ENCODE results near the gene FBXO45. TPM values are rescaled to one million over a fixed set of nuclear protein-coding genes. Genes with fewer than 3 reads are reported as not detected.

FBXO45 gene
- total and polyA plus RNA-seq, 4 experiments from 2014 or later, result 3.0 to 12.0 (median 8.2) TPM

DNA sequence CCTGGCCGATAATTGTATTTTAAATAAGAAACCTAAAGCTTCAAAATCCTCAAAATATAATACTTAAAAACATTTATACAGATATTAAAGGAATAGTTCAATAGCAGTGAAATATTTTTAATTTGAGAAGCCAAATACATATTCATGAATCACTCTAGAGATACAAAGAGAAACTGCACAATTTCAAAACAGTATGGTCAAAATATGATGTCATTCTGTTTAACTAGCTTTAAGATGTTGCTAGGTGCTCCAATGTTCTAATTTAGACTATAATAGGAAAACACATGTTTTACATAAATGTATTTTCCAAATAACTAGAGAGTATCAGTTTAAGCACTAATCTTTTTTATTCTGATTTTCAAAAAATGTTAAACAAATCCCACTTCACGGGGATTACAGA lies 60.8 kb downstream of the FBXO45 start:
- Mint-ChIP-seq H3K36me3 (peaks cover 0 to 3% of the 10 kb centered on the region in 2 donors), H3K4me3 (peak overlapping the region in 3 of 8 donors; percentile 30 to 87 (median 65)), H3K4me1 (peaks cover 37 to 64% (median 52%) of the 10 kb centered on the region in 4 donors), H3K9me3 (peaks cover 0 to 1% (median 0%) of the 10 kb centered on the region in 8 donors), H3K27me3 (no peaks in the 10 kb centered on the region), H3K27ac (peak overlapping the region; percentile 56 to 98 (median 96))
- Histone ChIP-seq H3K36me3 (ENCODE audit: insufficient read depth, low read length) (no peaks in the 10 kb centered on the region), H3K27me3 (ENCODE audit: insufficient read depth, low read length) (no peaks in the 10 kb centered on the region), H3K4me1 (ENCODE audit: insufficient read depth, low read length) (peaks cover 57% of the 10 kb centered on the region), H3K4me3 (ENCODE audit: low read length in 2 of 2) (no peak overlapping the region), H3K27ac (ENCODE audit: low read depth, low read length) (no peak overlapping the region), H3K9me3 (ENCODE audit: control insufficient read depth in 1 of 2, low read length in 2 of 2) (no peaks in the 10 kb centered on the region)
- intact Hi-C loops (cut with micrococcal nuclease), result no loop called here
- ChIA-PET POLR2A (ENCODE audit: partially characterized antibody) (interaction anchor here (1.1 to 6.3 kb wide), 4 partner anchors 9 to 48 kb away, joined by 3 to 121 read pairs (median 52); partner anchors contain the start of gene NRROS), CTCF (ENCODE audit: partially characterized antibody) (interaction anchor here (1.9 to 5.7 kb wide), 3 partner anchors 18 to 100 kb away, joined by 7 to 116 read pairs (median 36); no protein-coding TSS in a partner anchor)
- DNase-seq, result no peak

DNA sequence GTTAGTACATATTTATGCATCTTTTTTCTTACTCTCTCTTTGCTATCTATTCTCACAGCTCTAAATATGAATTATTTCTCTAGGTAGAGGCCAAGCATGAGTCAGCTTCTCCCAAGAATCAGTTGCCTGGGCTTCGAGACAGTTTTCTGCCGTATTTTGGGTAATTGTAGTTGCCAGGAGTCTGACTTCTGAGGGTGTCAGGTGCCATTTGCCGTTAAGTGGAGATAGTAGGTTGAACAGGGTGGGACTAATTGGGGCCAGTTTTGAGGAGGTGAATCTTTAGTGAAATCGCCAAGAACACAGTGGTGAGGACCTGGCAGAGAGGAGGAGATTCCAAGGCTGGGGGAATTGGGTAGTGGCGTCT lies 63.2 kb downstream of the FBXO45 start:
- Histone ChIP-seq H3K4me3 (ENCODE audit: low read length in 2 of 2) (peak overlapping the region; percentile 24 to 77), H3K27ac (ENCODE audit: low read depth, low read length) (peak overlapping the region; percentile 69), H3K4me1 (ENCODE audit: insufficient read depth, low read length) (peaks cover 54% of the 10 kb centered on the region), H3K36me3 (ENCODE audit: insufficient read depth, low read length) (no peaks in the 10 kb centered on the region), H3K9me3 (ENCODE audit: control insufficient read depth in 1 of 2, low read length in 2 of 2) (no peaks in the 10 kb centered on the region), H3K27me3 (ENCODE audit: insufficient read depth, low read length) (no peaks in the 10 kb centered on the region)
- Mint-ChIP-seq H3K27me3 (no peaks in the 10 kb centered on the region), H3K4me1 (peaks cover 34 to 68% (median 50%) of the 10 kb centered on the region in 4 donors), H3K27ac (peak overlapping the region; percentile 94 to 98 (median 96)), H3K9me3 (peaks cover 0 to 1% (median 0%) of the 10 kb centered on the region in 8 donors), H3K4me3 (peak overlapping the region; percentile 80 to 93 (median 86)), H3K36me3 (peaks cover 0 to 3% of the 10 kb centered on the region in 2 donors)
- intact Hi-C loops (cut with micrococcal nuclease), result loop anchor here (1.0 to 5.0 kb wide), 7 partner anchors 9 to 94 kb away; partner anchors contain the start of genes CEP19, FBXO45, PIGX and WDR53
- POLR2A ChIA-PET (ENCODE audit: partially characterized antibody), result interaction anchor here (0.6 to 6.3 kb wide), 21 partner anchors 8 to 311 kb away, joined by 3 to 121 read pairs (median 4); partner anchors contain the start of genes CEP19, FBXO45, NCBP2 and NRROS
- CTCF ChIA-PET (ENCODE audit: partially characterized antibody), result interaction anchor here (0.6 to 5.7 kb wide), 18 partner anchors 8 to 410 kb away, joined by 3 to 116 read pairs (median 4); partner anchors contain the start of genes CEP19, NRROS and PIGX
- peak in 1 of 5 donors; percentile 72 for DNase-seq

DNA sequence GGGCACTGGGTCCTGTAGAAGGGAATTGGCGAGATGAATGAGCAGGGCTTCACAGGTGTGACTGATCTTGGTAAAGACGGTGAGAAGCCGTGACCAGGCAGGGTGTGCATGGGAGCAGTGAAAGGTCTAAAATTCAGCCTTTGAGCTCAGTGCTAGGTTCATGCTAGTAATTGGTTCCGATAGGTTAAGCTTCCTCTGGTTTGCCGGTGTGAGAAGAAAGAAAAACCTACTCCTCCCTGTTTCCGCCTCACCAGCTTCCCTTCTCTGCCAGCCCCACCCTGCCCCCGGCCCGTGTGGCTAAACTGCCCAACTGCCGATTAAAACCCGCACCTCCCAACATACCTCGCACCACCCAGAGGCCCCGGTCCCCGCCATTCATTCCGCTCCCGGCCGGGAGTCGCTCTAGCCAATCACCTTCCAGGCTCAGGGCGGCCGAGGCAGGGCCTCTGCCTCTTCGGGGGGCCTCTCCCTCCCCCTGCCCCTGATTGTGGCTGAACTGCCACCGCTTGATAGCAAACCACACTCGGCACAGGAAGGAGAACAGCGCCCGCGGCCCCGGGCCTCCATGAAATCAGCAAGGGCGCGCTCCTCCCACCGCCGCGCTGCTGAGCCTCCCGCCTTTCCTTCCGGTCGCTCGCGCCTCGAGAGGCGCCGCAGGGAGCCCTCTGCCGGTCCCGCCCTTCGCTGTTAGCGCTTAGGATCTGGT lies 63.7 kb downstream of the FBXO45 start:
- Mint-ChIP-seq H3K9me3 (peaks cover 0 to 1% (median 0%) of the 10 kb centered on the region in 8 donors), H3K4me1 (peaks cover 34 to 70% (median 52%) of the 10 kb centered on the region in 4 donors), H3K36me3 (peaks cover 0 to 3% of the 10 kb centered on the region in 2 donors), H3K27me3 (no peaks in the 10 kb centered on the region), H3K4me3 (peak overlapping the region; percentile 80 to 93 (median 86)), H3K27ac (peak overlapping the region; percentile 94 to 98 (median 96))
- intact Hi-C loops (cut with micrococcal nuclease), result loop anchor here (1.0 to 5.0 kb wide), 7 partner anchors 8 to 95 kb away; partner anchors contain the start of genes CEP19, FBXO45, PIGX and WDR53
- Histone ChIP-seq H3K27me3 (ENCODE audit: insufficient read depth, low read length) (no peaks in the 10 kb centered on the region), H3K9me3 (ENCODE audit: control insufficient read depth in 1 of 2, low read length in 2 of 2) (no peaks in the 10 kb centered on the region), H3K4me3 (ENCODE audit: low read length in 2 of 2) (peak overlapping the region; percentile 24 to 77), H3K27ac (ENCODE audit: low read depth, low read length) (peak overlapping the region; percentile 69), H3K4me1 (ENCODE audit: insufficient read depth, low read length) (peaks cover 57% of the 10 kb centered on the region), H3K36me3 (ENCODE audit: insufficient read depth, low read length) (no peaks in the 10 kb centered on the region)
- ChIA-PET CTCF (ENCODE audit: partially characterized antibody) (interaction anchor here (0.6 to 5.7 kb wide), 19 partner anchors 8 to 411 kb away, joined by 3 to 116 read pairs (median 4); partner anchors contain the start of genes CEP19, NRROS and PIGX), POLR2A (ENCODE audit: partially characterized antibody) (interaction anchor here (0.6 to 6.3 kb wide), 22 partner anchors 9 to 310 kb away, joined by 3 to 121 read pairs (median 4); partner anchors contain the start of genes CEP19, FBXO45, NCBP2 and NRROS)
- DNase-seq, result peak; percentile 91 to 94 (median 92)

- H3K36me3 Mint-ChIP-seq, result peaks cover 0 to 3% of the 10 kb centered on the region in 2 donors
- Histone ChIP-seq H3K27me3 (ENCODE audit: insufficient read depth, low read length) (no peaks in the 10 kb centered on the region), H3K4me1 (ENCODE audit: insufficient read depth, low read length) (peaks cover 70% of the 10 kb centered on the region), H3K36me3 (ENCODE audit: insufficient read depth, low read length) (no peaks in the 10 kb centered on the region), H3K27ac (ENCODE audit: low read depth, low read length) (peak overlapping the region; percentile 69), H3K4me3 (ENCODE audit: low read length in 2 of 2) (peak overlapping the region in 1 of 2 donors; percentile 49), H3K9me3 (ENCODE audit: control insufficient read depth in 1 of 2, low read length in 2 of 2) (no peaks in the 10 kb centered on the region)
- intact Hi-C loops (cut with micrococcal nuclease), result loop anchor here (5.0 kb wide), 2 partner anchors 39 to 96 kb away; no protein-coding TSS in a partner anchor
- CTCF ChIA-PET (ENCODE audit: partially characterized antibody), result interaction anchor here (0.7 to 5.7 kb wide), 5 partner anchors 9 to 52 kb away, joined by 3 to 116 read pairs (median 3); no protein-coding TSS in a partner anchor
- H3K9me3 Mint-ChIP-seq, result peaks cover 0 to 1% (median 0%) of the 10 kb centered on the region in 8 donors
- peak overlapping the region; percentile 84 to 98 (median 95) for H3K27ac Mint-ChIP-seq
- no peak for DNase-seq
- H3K4me3 Mint-ChIP-seq, result peak overlapping the region; percentile 79 to 93 (median 86)
- no peaks in the 10 kb centered on the region for H3K27me3 Mint-ChIP-seq
- POLR2A ChIA-PET (ENCODE audit: partially characterized antibody), result interaction anchor here (0.8 to 6.3 kb wide), 4 partner anchors 8 to 107 kb away, joined by 4 to 121 read pairs (median 59); partner anchors contain the start of genes NRROS and PAK2
- peaks cover 44 to 84% (median 64%) of the 10 kb centered on the region in 4 donors for H3K4me1 Mint-ChIP-seq
Observed at GRCh38 chr3:196633555-196634151, 65.2 kb downstream of the FBXO45 start.

GRCh38 chr3:196634224-196634623 lies 65.8 kb downstream of the FBXO45 start:
- Histone ChIP-seq H3K27ac (ENCODE audit: low read depth, low read length) (no peak overlapping the region), H3K27me3 (ENCODE audit: insufficient read depth, low read length) (no peaks in the 10 kb centered on the region), H3K9me3 (ENCODE audit: control insufficient read depth in 1 of 2, low read length in 2 of 2) (no peaks in the 10 kb centered on the region), H3K4me3 (ENCODE audit: low read length in 2 of 2) (no peak overlapping the region), H3K36me3 (ENCODE audit: insufficient read depth, low read length) (no peaks in the 10 kb centered on the region), H3K4me1 (ENCODE audit: insufficient read depth, low read length) (peaks cover 72% of the 10 kb centered on the region)
- peak overlapping the region in 6 of 7 donors; percentile 17 to 97 (median 78) for H3K27ac Mint-ChIP-seq
- intact Hi-C loops (cut with micrococcal nuclease), result loop anchor here (5.0 kb wide), 2 partner anchors 38 to 97 kb away; no protein-coding TSS in a partner anchor
- ChIA-PET POLR2A (ENCODE audit: partially characterized antibody) (interaction anchor here (5.8 to 6.3 kb wide), 2 partner anchors 7 to 23 kb away, joined by 101 to 121 read pairs; partner anchors contain the start of gene NRROS), CTCF (ENCODE audit: partially characterized antibody) (no interaction called here)
- H3K9me3 Mint-ChIP-seq, result peaks cover 0 to 1% (median 0%) of the 10 kb centered on the region in 8 donors
- H3K27me3 Mint-ChIP-seq, result no peaks in the 10 kb centered on the region
- no peak for DNase-seq
- peak overlapping the region in 4 of 8 donors; percentile 54 to 90 (median 59) for H3K4me3 Mint-ChIP-seq
- peaks cover 48 to 89% (median 69%) of the 10 kb centered on the region in 4 donors for H3K4me1 Mint-ChIP-seq
- peaks cover 0 to 5% of the 10 kb centered on the region in 2 donors for H3K36me3 Mint-ChIP-seq

DNA sequence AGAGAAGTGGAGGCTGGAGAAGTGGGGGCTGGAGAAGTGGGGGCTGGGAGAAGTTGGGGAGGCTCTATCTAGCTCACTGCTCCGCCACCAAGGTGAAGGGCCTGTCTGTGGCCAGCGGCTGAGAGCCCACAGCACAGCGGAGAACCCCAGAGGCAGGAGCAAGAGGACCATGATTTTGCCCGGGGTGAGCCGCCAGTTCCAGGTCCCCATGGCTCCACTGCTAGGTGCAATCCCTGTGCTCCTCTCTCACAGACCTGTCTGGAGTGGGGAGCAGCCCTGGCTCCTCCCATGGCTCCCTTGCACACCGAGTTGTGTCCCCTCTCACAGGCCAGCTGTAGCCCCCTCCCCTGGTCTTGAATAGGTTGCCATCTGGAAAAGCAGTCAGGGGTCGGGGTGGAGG lies 66.4 kb downstream of the FBXO45 start:
- Histone ChIP-seq H3K4me1 (ENCODE audit: insufficient read depth, low read length) (peaks cover 67% of the 10 kb centered on the region), H3K36me3 (ENCODE audit: insufficient read depth, low read length) (no peaks in the 10 kb centered on the region), H3K4me3 (ENCODE audit: low read length in 2 of 2) (no peak overlapping the region), H3K27ac (ENCODE audit: low read depth, low read length) (no peak overlapping the region), H3K9me3 (ENCODE audit: control insufficient read depth in 1 of 2, low read length in 2 of 2) (no peaks in the 10 kb centered on the region), H3K27me3 (ENCODE audit: insufficient read depth, low read length) (no peaks in the 10 kb centered on the region)
- peaks cover 0 to 1% (median 0%) of the 10 kb centered on the region in 8 donors for H3K9me3 Mint-ChIP-seq
- H3K4me1 Mint-ChIP-seq, result peaks cover 46 to 89% (median 66%) of the 10 kb centered on the region in 4 donors
- H3K36me3 Mint-ChIP-seq, result peaks cover 0 to 5% of the 10 kb centered on the region in 2 donors
- H3K27ac Mint-ChIP-seq, result peak overlapping the region in 5 of 7 donors; percentile 67 to 77 (median 75)
- ChIA-PET POLR2A (ENCODE audit: partially characterized antibody) (no interaction called here), CTCF (ENCODE audit: partially characterized antibody) (interaction anchor here (1.1 to 1.8 kb wide), 2 partner anchors 25 to 43 kb away, joined by 4 to 8 read pairs; no protein-coding TSS in a partner anchor)
- H3K4me3 Mint-ChIP-seq, result peak overlapping the region in 2 of 8 donors; percentile 9 to 59
- intact Hi-C loops (cut with micrococcal nuclease), result loop anchor here (5.0 kb wide), 2 partner anchors 37 to 98 kb away; no protein-coding TSS in a partner anchor
- DNase-seq, result no peak
- no peaks in the 10 kb centered on the region for H3K27me3 Mint-ChIP-seq
